ENCODE measurements around the gene CD300LB. TPM values are rescaled to one million over a fixed set of nuclear protein-coding genes. Genes with fewer than 3 reads are reported as not detected.
"Not testable (repeated sequence)": the region's sequence is repeated elsewhere in the genome, so short reads cannot be mapped to it uniquely, and the experiment has no call there.

Gene CD300LB
- polyA plus RNA-seq (ENCODE audit: insufficient read length in 3 of 3), result under 1 TPM; 0.11 to 0.25 (median 0.23) TPM

DNA sequence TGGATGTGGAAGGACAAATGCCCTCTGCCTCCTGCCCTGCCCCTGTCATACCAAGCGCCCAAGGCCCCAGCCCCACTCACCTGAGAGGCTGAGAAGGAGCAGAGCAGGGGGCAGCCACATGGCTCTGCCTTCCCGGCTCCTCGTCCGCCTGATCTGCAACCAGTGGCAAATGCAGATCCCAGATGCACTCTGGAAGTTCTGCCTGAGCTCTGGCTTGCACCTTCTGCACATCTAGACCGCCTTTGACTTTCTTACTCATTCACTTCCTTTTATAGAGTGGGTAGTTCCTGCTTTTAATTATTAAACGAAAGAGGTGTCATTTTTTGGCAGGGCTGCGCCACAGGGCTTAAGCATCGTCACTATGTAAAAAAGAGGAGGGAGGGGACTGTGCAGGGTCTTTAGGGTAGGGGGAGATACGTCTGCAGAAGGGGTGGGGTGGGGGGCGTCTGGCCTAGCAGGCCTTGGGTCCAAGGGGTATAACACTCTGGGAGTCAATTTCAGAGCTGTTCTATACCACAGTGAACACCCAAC, at the start of gene CD300LB:
TSS of gene CD300LB (minus strand) at position 245 of the 531 bp plus-strand sequence. CDS start at position 120, 125 bp downstream.
- no peak for DNase-seq (ENCODE audit: low read depth in 3 of 3, low spot score in 2 of 3)

DNA sequence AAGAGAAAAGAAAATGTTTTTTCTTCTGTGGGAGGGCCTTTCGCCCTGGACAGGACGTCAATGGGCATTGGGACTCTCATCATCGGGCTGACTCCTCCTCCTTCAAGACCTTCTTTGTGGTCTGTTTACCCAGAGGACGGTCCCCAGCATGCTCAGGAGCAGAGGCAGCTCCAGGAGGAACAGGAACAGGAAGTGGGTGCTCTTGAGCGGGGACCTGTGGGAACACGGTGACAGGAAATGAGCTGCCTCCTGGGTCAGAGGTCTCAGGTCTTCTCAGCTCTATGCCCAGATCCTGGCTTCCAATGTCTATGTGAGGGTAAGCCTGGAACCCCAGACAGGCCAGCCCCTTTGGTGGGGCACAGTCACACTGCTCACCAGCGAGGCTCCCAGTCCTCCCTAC, 48.6 kb upstream of the CD300LB start:
- DNase-seq (ENCODE audit: low read depth in 3 of 3, low spot score in 2 of 3), result no peak

DNA sequence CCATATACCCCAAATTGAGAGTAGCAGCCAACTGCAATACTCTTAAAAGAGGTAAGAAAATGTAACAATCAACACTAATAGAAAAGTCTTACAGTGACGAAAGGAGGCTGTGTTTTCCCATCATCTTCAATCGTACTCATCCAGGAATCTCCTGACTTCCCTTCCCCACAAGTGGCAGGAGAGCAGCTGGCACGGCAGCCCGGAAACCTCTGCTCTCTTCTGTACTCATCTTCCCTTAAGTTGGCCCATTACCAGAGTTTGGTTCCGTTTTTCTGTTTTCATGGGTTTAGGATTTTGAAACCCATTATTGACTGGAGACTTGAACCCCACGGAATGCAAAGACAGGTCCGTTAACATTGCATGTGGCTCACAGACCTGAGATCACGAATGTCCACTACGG, 47.7 kb upstream of the CD300LB start:
- no peak for DNase-seq (ENCODE audit: low read depth in 3 of 3, low spot score in 2 of 3)

DNA sequence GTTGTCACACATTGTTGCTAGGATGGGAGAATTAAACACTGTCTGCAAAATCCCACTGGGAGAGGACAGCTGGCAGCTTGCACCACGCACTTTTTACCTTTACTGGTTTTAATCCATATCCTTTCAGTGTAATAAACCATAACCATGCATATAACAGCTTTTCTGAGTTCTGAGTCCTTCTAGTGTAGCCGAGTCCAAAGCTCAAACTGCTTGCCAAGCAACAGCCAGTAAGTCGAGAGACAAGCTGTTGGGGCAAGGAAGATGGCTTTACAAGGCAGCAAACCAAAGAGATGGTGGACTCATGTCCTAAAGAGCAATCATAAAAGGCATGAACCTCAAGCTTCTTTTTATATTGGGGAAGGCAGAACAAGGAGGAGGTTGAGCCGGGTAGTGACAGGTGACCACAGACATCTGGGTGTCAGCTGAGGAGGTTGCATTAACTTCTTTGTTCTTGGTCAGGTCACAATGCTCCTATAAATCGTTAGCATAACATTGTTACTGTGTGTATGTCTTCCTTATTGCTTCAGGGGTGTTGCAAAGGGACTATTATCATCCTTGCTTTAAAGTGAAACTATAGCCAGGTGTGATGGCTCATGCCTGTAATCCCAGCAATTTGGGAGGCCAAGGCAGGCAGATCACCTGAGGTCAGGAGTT, 43.3 kb upstream of the CD300LB start:
- DNase-seq (ENCODE audit: low read depth in 3 of 3, low spot score in 2 of 3), result no peak

DNA sequence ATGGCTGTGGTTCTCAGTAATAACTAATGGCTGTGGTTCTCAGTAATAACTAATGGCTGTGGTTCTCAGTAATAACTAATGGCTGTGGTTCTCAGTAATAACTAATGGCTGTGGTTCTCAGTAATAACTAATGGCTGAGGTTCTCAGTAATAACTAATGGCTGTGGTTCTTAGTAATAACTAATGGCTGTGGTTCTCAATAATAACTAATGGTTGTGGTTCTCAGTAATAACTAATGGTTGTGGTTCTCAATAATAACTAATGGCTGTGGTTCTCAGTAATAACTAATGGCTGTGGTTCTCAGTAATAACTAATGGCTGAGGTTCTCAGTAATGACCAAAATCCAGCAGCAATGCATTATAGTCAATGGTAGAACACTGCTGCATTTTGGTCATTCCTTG, 42.4 kb upstream of the CD300LB start:
- DNase-seq (ENCODE audit: low read depth in 3 of 3, low spot score in 2 of 3), result not testable (repeated sequence)

DNA sequence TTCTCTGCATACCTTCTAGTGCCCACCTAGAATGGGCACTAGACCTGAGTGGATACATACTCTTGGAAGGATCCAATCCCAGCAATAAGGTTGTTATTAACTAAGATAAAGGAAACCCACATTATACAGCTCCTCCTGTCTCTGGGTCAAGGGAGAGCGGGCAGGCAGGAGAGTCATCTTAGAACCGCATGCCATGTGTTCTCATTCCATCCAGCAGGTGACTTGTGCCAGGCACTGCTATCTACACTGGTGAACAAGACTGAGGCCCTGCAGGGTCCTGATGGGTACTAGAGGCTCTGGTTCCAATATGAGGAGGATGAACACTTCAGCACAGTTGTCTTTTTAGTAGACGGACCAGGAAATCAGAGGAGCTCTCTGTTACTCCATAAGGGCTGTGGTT, 41.9 kb upstream of the CD300LB start:
- no peak for DNase-seq (ENCODE audit: low read depth in 3 of 3, low spot score in 2 of 3)

DNA sequence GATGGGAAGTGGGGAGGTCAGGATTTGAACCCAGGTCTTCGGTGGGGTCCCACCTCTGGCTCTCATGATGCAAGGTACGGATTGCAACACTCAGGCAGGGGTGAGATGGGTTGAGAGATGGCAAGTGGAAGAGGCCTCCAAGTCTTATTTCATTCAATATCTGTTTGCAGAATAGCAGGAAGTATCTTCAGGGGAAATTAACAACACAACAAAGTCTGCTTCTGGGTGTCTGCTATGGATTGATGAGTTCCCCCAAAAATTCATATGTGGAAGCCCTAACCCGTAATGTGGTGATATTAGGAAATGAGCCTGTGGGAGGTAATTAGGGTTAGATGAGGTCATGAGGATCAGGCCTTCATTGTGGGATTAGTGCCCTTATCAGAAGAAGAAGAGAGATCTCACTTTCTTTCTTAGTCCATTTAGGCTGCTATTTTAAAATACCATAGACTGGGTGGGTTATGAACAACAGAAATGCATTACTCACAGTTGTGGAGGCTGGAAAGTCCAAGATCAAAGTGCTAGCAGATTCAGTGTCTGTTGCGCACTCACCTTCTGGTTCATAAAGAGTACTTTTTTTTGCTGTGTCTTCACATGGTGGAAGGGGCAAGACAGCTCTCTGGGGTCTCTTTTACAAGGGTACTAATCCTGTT, 40.5 kb upstream of the CD300LB start:
- no peak for DNase-seq (ENCODE audit: low read depth in 3 of 3, low spot score in 2 of 3)

DNA sequence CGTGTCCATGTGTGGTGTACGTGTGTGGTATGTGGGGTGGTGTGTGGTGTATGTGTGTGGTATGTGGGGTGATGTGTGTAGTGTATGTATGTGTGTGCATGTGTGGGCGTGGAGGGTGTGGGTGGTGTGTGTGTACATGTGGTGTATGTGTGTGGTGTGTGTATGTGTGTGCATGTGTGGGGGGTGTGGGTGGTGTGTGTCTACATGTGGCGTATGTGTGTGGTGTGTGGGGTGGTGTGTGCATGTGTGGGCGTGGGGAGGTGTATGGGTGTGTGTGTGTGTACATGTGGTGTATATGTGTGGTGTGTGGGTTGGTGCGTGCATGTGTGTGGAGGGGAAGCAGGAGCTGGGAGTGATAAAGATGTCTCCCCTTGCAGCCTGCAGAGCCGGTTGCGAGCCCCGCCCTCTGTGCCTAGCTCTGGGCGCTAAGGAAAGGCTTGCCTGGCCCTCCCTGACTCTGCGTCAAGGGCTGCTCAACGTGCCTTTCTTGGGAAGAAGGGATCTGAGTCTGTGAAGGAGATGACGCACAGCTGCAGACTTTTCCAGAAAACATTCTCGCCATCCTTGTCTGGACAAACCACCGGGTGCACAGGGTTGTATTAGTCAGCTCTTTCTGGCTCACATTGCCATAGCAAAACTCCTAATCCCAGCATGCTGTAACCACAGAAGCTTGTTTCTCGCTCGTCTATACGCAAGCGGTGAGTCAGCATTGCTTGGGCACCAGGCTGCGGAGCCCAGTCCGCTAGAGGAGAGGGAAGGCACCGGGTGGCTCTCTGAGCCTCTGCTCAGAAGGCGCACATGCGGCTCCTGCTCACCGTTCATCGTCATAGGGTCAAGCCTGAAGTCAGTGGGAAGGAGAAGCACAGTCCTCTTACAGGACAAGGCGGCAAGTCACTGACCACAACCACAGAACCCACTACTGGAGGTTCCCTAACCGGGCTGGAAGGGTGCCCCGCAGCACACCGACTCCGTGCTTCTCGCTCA, 38.0 kb upstream of the CD300LB start:
- no peak for DNase-seq (ENCODE audit: low read depth in 3 of 3, low spot score in 2 of 3)

DNA sequence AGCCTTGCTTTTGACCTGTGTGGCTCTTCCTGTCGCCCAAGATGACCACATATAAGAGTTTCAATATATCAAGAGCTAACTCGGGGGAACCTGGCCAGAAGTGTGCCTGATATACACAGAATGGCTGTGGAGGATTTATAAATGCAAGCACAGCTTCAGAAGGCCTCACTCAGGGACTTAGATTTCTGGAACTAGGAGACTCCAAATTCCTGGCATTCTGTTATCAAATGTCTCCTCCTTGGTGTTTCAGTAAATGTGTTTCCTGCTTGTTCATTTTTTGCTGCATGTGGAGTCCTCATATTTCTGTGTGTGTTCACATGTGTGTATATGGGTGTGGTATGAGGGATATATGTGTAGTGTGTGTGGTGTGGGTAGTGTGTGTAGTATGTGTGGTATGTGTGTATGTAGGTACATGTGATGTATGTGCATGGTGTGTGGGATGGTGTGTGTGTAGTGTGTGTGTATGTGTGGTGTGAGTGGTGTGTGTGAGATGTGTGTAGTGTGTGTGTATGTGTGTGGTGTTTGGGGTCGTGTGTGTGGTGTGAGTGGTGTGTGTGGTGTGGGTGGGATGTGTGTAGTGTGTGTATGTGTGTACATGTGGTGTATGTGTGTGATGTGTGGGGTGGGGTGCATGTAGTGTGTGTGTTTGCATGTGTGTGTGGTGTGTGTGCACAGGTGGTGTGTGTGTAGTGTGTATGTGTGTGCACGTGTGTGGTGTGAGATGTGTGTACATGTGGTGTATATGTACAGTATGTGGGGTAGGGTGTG, 37.0 kb upstream of the CD300LB start:
- no peak for DNase-seq (ENCODE audit: low read depth in 3 of 3, low spot score in 2 of 3)

DNA sequence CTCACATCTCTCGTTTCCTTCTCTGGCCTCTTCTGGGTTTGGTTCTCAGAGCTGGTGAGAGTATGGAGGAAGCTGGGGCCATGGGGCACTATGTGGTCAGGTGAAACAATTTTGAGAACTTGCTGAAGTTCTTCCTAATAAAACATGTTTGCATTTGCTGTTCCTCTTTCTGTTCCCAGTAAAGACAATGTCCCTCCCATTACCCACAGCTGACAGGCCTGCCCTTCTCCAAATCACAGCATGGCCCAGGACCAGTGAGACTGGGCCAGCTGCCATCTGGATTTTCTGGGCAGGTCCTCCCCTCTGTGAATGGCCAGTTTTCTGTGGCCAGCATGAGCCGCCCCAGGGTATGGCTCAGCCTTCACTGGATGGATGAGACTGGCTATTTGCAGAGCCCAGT, 36.1 kb upstream of the CD300LB start, which contains the start of gene CD300H:
TSS of gene CD300H (minus strand) at position 113 of the 400 bp plus-strand sequence.
- no peak for DNase-seq (ENCODE audit: low read depth in 3 of 3, low spot score in 2 of 3)

DNA sequence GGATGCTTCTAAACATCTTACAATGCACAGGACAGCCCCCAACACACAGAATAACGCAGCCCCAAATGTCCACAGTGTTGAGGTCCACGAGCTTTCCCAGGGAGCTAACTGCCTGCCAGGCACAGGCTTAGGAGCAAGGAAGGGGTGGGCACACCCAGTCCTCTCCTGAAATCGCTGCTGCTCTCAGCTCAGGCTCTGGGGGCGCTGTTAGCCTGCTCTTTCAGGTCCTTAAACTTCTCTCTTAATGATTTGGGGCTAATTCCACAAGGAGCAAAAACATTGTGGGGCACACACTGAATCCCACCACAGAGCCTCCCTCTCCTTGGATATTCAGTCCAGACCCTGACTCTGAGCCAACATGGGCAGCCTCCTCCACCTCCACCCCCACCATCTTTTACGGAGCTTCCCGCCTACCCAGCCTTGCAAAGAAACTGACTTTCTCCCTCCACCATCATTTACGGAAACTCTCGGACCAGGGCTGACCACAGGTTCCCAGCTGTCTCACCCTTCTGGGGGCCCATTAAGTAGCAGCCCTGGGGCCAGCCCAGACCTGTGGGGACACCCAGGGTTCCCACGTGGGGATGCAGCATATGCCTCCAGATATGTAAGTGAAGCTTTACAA, 35.0 kb upstream of the CD300LB start:
- DNase-seq (ENCODE audit: low read depth in 3 of 3, low spot score in 2 of 3), result no peak

DNA sequence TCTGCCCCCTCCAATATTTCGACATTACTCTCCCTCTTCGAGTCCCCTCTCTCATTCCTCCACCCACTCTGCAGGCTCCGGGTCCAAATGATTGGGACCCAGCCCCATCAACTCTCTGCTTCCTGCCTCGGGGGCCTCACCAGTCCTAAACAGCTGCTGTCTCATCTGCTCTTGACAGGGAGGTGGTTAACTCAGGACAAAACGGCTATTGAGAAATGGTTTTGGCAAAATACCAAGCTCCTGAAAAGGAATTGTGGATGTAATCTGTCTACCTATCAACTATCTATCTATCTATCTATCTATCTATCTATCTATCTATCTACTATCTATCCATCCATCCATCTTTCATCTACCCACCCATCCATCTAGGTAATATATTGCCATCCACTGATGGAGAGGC, 33.9 kb upstream of the CD300LB start:
- DNase-seq (ENCODE audit: low read depth in 3 of 3, low spot score in 2 of 3), result no peak

DNA sequence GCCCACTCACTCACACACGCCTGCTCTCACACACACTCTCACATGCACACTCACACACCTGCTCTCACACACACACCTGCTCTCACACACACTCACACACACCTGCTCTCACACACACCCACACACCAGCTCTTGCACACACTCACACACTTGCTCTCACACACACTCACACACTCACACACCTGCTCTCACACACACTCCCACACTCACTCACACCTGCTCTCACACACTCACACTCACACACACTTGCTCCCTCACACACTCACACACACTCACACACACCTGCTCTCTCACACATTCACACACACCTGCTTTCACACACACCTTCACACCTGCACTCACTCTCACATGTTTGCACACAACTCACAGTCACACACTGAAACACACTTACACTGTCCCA, 32.1 kb upstream of the CD300LB start:
- DNase-seq (ENCODE audit: low read depth in 3 of 3, low spot score in 2 of 3), result no peak

DNA sequence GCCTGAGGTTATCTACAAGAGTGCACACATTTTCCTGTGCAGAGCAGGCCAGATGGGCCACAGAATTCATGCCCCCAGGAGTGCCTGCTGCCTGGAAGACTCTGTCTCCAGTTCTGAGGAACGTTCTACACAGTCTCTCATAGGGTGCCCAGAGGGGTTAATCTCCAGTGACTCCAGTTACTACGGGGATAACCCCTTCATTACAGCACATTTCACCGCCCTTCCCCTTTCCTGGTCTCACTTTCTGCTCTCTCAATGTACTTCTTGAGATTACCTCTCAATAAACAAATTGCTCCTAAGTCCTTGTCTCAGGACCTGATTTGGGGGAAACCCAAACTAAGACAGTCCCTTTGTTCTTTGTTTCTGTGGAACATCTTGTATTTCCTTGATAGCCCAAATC, 30.3 kb upstream of the CD300LB start:
- DNase-seq (ENCODE audit: low read depth in 3 of 3, low spot score in 2 of 3), result no peak

DNA sequence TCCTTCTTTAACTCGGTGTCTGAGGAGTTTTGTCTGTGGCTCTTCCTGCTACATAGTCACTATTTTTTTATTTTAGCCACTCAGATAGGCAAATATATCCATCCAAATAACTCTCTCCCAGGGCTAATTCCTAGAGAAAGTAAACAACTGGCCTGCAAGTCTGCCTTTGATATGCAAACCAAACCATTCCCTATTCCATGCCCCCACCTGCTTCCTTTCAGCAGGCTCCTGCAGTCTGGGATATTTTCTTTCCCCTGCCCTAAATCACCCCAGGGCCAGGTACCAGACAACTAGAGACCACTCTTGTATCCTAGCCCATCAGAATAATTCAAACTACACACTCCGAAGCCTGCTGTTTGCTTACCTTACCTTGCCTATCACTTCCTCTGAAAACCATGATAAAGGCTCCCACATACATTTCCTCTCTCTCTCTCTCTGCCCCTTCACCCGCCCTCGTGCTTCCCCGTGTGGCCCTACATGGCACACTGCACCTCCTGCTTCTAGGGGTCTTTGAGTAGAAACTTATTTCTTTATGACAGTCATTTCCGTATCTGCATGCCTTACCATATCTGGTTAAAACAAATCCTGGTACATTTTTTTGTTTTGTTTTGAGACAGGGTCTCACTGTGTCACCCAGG, 27.7 kb upstream of the CD300LB start:
- DNase-seq (ENCODE audit: low read depth in 3 of 3, low spot score in 2 of 3), result no peak

DNA sequence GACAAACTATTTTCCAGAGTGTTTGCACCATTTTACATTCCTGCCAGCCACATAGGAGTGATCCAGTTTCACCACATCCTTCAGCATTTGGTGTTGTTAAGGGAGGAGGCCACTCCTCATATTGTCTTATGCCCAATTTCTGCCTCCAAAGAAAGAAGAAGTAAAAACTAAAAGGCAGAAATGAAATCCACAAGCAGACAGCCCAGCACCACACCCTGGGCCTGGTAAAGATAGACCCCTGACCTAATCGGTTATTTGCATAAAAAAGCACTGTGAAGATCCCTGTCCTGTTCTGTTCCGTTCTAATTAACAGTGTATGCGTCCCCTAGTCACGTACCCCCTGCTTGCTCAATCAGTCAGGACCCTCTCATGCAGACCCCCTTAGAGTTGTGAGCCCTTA, 27.1 kb upstream of the CD300LB start:
- DNase-seq (ENCODE audit: low read depth in 3 of 3, low spot score in 2 of 3), result not testable (repeated sequence)

DNA sequence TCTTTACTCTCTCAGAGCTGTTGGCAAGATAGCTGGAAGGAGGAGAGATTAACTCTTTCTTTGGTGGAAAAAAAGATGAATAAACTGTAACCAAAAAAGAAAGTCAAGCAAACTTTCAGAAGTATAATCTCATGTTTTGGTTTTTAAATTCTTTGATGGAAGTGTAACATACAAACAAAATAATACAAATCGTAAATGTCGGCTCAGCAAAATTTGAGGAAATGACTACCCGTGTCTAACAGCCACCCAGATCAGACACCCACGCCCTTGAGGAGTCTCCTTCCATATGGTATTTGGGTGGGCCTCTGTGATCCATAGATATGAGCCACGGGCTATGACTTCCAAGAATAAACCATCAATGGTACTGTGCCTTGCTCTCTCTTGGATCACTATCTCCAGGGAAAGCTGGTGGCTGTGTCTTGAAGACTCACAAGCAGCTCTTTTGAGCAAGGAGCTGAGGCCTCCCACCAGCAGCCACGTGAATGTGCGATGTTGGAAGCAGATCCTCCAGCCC, 24.2 kb upstream of the CD300LB start:
- DNase-seq (ENCODE audit: low read depth in 3 of 3, low spot score in 2 of 3), result no peak

DNA sequence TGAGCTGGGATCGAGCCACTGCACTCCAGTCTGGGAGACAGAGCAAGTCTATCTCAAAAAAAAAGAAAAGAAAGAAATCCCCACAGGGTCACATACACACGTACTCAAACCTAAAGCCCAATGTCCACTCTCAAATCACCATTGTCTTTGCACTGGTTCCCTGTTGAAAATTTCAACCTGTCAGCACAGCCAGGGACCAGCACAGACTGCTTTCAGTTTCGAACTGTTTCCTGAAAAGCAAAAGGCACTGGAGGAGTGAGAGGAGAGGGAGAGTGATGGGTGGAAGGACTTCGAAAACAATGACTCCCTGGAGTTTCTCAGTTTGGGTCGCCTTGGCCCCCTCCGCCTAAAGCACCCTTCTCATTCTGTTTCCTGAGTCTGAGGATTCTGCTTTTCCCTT, 23.6 kb upstream of the CD300LB start:
- no peak for DNase-seq (ENCODE audit: low read depth in 3 of 3, low spot score in 2 of 3)

DNA sequence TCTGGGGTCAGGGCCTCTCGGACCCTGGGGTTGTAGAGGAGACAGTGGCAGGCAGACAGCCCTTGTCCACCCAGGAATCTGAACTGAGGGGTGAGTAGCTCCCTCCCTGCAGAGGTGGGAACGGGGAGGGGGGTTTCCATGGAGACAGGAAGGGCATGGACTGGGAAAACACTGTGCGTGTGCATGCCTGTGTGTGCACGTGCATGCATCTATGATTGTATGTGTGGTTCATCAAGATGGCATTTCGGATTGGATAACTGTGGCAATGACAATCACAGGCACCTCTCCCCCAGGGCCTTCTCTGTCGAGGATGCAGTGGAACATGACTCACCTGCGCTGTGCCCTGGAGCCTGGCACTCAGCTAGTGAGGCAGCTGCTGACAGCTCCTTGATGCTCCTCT, 20.8 kb upstream of the CD300LB start:
- no peak for DNase-seq (ENCODE audit: low read depth in 3 of 3, low spot score in 2 of 3)

Measured in right renal cortex interstitium (tissue), 3 donors.